ENCODE results near the gene TSHZ2.
"Not testable (repeated sequence)": the region's sequence is repeated elsewhere in the genome, so short reads cannot be mapped to it uniquely, and the experiment has no call there.

Gene TSHZ2

DNA sequence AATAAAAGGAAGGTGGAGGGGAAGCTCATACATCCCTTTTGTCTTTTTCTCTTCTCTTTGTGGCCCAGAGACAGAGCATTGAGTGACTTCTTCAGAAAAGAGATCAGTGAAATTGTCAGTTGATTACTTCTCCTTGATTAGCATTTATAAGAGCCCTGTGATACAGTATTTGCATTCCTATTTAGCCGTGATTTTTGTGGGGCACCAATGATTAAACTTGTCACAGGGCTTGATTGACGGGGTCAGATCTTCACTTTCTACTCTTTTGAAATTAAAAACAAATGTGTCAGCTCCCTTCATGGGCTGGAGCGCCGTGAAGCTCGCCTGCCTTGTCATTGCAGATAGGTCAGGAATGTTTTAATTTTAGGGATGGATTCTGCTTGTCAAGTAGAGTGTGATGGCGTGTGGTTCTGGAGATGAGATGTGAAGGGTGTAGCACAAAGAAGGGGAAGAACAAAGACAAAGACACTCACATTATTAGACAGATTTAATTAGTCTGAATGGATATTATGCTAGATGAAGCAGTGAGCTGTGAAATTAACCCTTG is 454.7 kb downstream of the TSHZ2 start:
- no peaks in the 10 kb centered on the region for H3K27me3 ChIP-seq
- TF ChIP-seq, protein P1, sequence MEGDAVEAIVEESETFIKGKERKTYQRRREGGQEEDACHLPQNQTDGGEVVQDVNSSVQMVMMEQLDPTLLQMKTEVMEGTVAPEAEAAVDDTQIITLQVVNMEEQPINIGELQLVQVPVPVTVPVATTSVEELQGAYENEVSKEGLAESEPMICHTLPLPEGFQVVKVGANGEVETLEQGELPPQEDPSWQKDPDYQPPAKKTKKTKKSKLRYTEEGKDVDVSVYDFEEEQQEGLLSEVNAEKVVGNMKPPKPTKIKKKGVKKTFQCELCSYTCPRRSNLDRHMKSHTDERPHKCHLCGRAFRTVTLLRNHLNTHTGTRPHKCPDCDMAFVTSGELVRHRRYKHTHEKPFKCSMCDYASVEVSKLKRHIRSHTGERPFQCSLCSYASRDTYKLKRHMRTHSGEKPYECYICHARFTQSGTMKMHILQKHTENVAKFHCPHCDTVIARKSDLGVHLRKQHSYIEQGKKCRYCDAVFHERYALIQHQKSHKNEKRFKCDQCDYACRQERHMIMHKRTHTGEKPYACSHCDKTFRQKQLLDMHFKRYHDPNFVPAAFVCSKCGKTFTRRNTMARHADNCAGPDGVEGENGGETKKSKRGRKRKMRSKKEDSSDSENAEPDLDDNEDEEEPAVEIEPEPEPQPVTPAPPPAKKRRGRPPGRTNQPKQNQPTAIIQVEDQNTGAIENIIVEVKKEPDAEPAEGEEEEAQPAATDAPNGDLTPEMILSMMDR (IDR thresholded peaks at IDR 0.05; ENCODE audit: low read depth, low read length): no peak
- DNase-seq: no peak
- H3K9me3 ChIP-seq: no peaks in the 10 kb centered on the region
- no peaks in the 10 kb centered on the region for H3K4me1 ChIP-seq
- no peaks in the 10 kb centered on the region for H3K36me3 ChIP-seq
- H3K4me3 ChIP-seq (ENCODE audit: low read depth, low read length): no peak overlapping the region

DNA sequence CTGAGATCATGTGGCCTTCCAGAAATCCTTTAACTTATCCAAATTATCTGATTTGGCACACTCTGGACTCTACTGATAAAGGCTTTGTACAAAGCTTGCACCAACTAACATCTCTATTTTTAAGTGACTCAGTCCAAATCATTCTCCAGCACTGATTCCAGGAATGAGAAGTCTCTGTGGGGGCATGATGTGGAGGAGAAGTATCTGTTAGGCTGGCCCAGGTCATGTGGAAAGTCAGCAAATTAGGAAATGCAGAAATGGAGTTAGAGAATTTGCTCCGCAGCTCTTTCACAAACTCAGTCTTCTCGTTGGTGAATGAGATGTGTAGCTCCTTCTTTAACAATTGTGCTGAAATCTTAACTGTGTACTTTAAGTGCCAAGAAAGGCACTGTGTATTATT is 455.8 kb downstream of the TSHZ2 start:
- H3K4me3 ChIP-seq (ENCODE audit: low read depth, low read length): no peak overlapping the region
- DNase-seq: no peak
- H3K9me3 ChIP-seq: no peaks in the 10 kb centered on the region
- H3K27me3 ChIP-seq: no peaks in the 10 kb centered on the region
- no peaks in the 10 kb centered on the region for H3K36me3 ChIP-seq
- TF ChIP-seq, protein P1 (IDR thresholded peaks at IDR 0.05; ENCODE audit: low read depth, low read length): no peak
- H3K4me1 ChIP-seq: no peaks in the 10 kb centered on the region

DNA sequence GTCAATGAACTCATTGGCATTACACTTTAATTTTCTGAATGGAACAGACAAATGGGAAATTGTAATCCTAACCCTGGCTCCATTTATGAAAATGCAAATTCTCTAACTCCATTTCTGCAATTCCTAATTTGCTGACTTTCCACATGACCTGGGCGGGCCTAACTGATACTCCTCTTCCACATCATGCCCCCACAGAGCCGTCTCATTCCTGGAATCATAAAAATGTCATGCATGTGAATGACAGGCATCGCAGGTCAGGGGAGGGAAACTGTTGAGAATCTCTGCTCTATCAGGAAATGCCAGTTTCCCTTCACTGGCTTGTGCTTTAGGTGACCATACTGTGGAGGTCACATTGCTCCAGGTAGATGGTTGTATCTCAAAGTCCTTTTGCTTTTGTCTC is 456.4 kb downstream of the TSHZ2 start:
- no peaks in the 10 kb centered on the region for H3K27me3 ChIP-seq
- TF ChIP-seq, protein P1 (IDR thresholded peaks at IDR 0.05; ENCODE audit: low read depth, low read length): no peak
- no peaks in the 10 kb centered on the region for H3K9me3 ChIP-seq
- H3K36me3 ChIP-seq: no peaks in the 10 kb centered on the region
- DNase-seq: no peak
- H3K4me1 ChIP-seq: no peaks in the 10 kb centered on the region
- no peak overlapping the region for H3K4me3 ChIP-seq (ENCODE audit: low read depth, low read length)

DNA sequence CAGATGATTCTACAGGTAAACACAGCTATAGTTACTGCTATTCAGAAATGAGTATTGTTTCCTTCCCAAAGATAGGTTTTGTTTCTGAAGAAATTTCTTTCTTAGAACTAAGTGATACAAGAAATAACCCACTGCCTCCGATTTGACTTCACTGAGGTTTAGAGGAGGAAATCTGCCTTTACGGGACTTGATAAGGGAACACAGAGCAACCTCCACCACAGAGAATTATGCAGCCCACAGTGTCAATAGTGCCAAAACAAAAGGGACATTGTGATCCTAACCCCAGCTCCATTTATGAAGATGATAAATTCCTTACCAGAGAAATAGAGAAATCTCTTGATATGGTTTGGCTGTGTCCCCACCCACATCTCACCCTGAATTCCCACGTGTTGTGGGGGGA is 456.8 kb downstream of the TSHZ2 start:
- H3K36me3 ChIP-seq: no peaks in the 10 kb centered on the region
- H3K9me3 ChIP-seq: no peaks in the 10 kb centered on the region
- no peaks in the 10 kb centered on the region for H3K27me3 ChIP-seq
- no peaks in the 10 kb centered on the region for H3K4me1 ChIP-seq
- H3K4me3 ChIP-seq (ENCODE audit: low read depth, low read length): no peak overlapping the region
- TF ChIP-seq, protein P1 (IDR thresholded peaks at IDR 0.05; ENCODE audit: low read depth, low read length): no peak
- DNase-seq: no peak

DNA sequence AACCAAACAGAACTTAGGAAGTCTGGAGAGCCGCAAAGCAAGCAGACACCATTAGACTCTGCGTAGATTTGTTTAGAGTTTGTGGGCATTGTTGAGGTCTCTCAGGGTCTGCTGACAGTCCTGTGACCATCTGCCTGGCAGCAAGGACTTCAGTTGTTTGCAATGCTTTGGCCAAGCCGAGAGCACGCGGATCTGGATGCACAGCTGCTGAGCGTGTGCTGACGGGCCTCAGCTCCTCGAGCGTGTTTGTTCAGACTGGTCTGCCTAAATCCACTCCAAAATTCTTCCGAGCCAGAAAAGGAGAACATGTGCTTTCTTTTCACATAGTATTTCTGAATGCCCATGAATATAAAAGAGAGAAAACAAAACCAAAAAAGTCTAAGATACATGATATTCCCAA is 462.5 kb downstream of the TSHZ2 start:
- Histone ChIP-seq H3K4me1 (no peaks in the 10 kb centered on the region), H3K36me3 (no peaks in the 10 kb centered on the region), H3K4me3 (ENCODE audit: low read depth, low read length) (no peak overlapping the region), H3K9me3 (no peaks in the 10 kb centered on the region), H3K27me3 (no peaks in the 10 kb centered on the region)
- TF ChIP-seq, protein P1 (IDR thresholded peaks at IDR 0.05; ENCODE audit: low read depth, low read length): no peak
- no peak for DNase-seq

DNA sequence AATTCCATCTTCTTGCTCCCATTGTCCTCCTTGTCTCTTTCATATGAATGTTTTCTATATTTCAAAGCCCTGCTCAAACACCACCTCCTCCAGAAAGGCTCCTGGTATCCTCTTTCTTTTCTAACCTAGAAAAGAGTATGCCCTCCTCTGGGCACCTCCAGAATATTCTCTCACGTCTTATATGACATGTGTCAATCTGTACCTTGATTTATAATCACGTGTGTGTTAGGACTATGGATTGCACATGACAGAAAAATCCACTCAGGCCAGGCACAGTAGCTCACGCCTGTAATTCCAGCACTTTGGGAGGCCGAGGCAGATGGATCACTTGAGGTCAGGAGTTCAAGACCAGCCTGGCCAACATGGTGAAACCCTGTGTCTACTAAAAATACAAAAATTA is 464.8 kb downstream of the TSHZ2 start:
- not testable (repeated sequence) for H3K36me3 ChIP-seq; DNase-seq; H3K4me3 ChIP-seq (ENCODE audit: low read depth, low read length); H3K27me3 ChIP-seq; H3K9me3 ChIP-seq; H3K4me1 ChIP-seq

DNA sequence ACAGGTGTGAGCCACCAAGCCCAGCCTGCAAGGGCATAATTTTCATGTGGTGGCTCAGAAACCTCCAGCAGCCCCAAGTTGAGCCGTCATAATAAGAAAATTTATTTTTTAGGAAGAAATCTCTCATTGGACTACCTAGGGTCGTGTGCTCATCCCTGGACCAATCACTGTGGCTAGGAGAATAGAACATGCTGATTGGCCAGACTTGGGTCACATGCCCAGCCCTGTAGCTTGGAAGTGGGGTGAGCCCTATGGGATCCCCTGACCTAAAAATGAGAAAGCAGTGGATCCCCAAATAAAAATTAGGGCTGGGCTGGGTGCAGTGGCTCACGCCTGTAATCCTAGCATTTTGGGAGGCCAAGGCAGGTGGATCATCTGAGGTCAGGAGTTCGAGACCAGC is 466.2 kb downstream of the TSHZ2 start:
- DNase-seq: no peak
- H3K36me3 ChIP-seq: no peaks in the 10 kb centered on the region
- TF ChIP-seq, protein P1 (IDR thresholded peaks at IDR 0.05; ENCODE audit: low read depth, low read length): no peak
- no peaks in the 10 kb centered on the region for H3K4me1 ChIP-seq
- H3K4me3 ChIP-seq (ENCODE audit: low read depth, low read length): no peak overlapping the region
- no peaks in the 10 kb centered on the region for H3K27me3 ChIP-seq
- no peaks in the 10 kb centered on the region for H3K9me3 ChIP-seq
